Measurements from ENCODE around the gene TES. TPM values are rescaled to one million over a fixed set of nuclear protein-coding genes. Genes with fewer than 3 reads are reported as not detected.
"Not testable (repeated sequence)": the region's sequence is repeated elsewhere in the genome, so short reads cannot be mapped to it uniquely, and the experiment has no call there.

The TES gene
- total RNA-seq, 2 donors from 2014 or later = 72.8 to 119 TPM

- intact Hi-C loops (cut with DNase I, micrococcal nuclease) = no loop called here
- ATAC-seq (no peak), DNase-seq (no peak)
Measured at GRCh38 chr7:116261904-116262303, 51.6 kb downstream of the TES start.

DNA sequence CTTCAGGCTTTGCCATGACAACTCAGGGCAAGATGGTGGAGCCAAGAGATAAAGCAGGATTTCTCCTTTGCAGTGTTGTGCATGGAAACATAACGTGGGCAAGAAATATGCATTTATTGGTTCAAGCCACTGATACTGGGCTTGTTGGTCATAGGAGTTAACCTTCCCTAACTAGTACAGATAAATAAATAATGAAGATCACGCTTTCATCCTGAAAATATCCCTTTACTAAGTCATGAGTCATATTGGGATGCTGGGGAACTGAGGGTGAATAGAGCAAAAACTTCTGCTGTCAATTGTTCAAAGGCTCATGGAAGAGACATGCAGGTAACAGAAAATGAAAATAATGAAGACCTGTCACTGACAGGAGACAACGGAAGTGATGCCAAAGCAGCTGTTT lies 55.5 kb downstream of the TES start:
- DNase-seq (no peak), ATAC-seq (no peak)
- intact Hi-C loops (cut with DNase I, micrococcal nuclease) = no loop called here

DNA sequence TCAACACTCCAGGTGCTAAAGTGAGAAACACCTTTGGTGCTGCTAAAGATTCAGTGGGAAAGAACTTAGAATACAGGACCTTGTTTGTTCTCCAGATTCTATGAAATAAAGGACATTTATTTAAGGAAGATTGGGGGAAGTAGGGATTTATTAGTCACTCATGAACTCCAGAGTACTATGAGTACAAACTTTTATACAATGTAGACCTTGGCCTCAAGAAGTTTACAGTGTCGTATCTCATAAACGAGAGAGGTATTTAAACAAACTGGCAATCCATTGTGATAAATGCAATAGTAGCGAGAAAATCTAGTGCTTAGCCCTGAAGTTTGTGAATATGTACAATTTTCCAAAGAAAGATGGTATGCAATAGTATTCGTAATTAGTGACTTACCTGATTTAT lies 59.1 kb downstream of the TES start:
- intact Hi-C loops (cut with DNase I, micrococcal nuclease) = no loop called here
- DNase-seq (no peak), ATAC-seq (peak; percentile 97)

DNA sequence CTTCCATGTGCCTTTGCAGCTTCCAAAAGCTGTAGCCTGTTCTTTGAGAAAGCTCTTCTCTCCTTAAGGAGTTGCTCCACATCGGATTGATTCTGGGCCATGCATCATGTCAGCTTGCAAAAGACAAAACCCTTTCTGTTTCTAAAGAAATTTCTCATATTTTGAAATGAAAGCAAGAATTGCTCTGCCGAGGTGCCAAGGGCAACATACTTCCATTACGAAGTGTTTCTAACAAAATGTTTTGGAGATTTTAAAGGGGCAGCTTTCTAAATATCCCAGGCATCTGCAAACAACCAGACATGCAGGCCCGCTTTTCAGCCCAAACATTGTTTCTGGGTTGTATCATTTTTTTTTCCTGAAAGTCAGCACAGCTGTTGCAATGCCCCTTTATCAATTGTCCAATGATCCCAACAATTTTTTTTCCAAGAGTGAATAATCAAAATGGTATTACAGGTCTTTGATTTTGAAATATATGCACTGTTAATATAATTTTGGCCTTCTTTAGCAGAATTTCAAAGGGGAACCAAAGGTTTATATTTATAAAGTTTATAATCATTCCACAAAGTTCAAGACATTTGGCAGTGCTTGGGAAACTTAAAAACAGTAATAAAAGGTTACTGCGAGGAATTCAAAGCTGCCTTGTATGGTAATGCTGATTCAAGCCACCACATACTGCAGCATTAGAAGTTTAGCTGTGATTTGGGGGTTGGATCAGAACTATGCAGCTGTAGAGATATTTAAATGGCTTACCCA lies 61.0 kb downstream of the TES start:
- no peak for DNase-seq
- no peak for ATAC-seq
- intact Hi-C loops (cut with DNase I, micrococcal nuclease) = loop anchor here in 1 of 2 donors (5.0 to 10.0 kb wide), 2 partner anchors 73 to 256 kb away; partner anchors contain the start of gene CAV1

- peak; percentile 57 for ATAC-seq
- DNase-seq = peak in 1 of 2 donors; percentile 75
- intact Hi-C loops (cut with DNase I, micrococcal nuclease) = loop anchor here in 1 of 2 donors (5.0 to 10.0 kb wide), 2 partner anchors 73 to 255 kb away; partner anchors contain the start of gene CAV1
Measured at GRCh38 chr7:116271963-116272886, 61.9 kb downstream of the TES start.

DNA sequence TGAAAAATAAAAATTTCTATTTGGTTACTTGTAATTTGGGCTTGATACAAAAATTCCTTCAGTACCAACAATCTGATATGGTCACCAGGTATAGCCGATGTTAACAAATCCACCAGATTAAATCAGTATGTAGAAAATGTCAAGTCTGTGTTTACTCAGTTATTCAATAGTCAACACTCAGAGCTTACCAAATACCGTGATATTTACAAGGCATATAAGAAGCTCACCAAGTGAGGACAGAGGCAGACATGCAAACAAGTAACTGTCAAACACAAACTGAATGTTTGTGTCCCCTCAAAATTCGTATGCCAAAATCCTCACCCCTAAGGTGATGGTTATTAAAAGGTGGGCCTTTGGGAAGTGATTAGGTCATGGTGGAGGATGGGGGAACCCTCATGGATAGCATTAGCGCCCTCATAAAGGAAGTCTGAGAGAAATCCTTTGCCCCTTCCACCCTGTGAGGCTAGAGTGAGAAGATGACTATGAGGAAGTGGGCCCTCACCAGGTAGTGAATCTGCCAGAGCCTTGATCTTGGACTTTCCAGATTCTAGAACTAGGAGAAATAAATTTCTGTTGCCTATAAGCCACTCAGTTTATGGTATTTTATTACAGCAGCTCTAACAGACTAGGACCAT lies 63.1 kb downstream of the TES start:
- intact Hi-C loops (cut with DNase I, micrococcal nuclease) = loop anchor here in 1 of 2 donors (5.0 to 10.0 kb wide), 2 partner anchors 71 to 254 kb away; partner anchors contain the start of gene CAV1
- no peak for ATAC-seq
- no peak for DNase-seq

GRCh38 chr7:116273918-116274301 lies 63.6 kb downstream of the TES start:
- DNase-seq (no peak), ATAC-seq (no peak)
- intact Hi-C loops (cut with DNase I, micrococcal nuclease) = loop anchor here in 1 of 2 donors (5.0 to 10.0 kb wide), 2 partner anchors 71 to 253 kb away; partner anchors contain the start of gene CAV1

DNA sequence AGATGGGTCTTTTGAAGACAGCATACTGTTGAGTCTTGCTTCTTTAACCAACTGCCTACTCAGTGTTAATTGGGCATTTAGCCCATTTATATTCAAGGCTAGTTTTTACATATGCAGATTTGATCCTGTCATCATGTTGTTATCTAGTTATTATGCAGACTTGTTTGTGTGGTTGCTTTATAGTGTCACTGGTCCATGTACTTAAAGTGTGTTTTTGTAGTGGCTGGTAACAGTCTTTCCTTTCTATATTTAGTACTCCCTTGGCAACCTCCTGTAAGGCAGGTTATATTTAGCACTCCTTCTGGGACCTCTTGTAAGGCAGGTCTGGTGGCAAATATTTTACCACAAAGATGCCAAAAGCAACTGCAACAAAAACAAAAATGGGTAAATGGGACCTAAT lies 66.7 kb downstream of the TES start:
- intact Hi-C loops (cut with DNase I, micrococcal nuclease) = loop anchor here in 1 of 2 donors (10.0 kb wide), 1 partner anchor 68 kb away; no protein-coding TSS in a partner anchor
- DNase-seq (no peak), ATAC-seq (no peak)

DNA sequence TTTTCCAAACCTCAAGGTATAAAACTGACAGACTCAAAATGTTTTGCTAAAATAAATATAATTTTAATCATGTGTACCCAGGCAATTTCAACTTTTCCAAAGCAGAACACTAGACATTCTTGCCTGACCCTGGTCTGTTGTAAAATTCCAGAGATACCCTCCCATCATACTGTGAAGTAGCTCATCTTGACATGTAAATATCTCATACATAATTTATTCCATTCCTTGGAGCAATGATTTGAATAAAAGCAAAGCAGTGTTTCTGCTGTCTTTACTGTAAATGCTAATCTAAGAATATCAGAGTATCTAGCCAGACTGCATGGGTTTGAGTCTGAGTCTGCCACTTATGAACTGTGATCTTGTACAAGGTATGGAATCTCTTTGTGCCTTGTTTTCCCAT lies 68.9 kb downstream of the TES start:
- DNase-seq = no peak
- intact Hi-C loops (cut with DNase I, micrococcal nuclease) = loop anchor here in 1 of 2 donors (10.0 kb wide), 1 partner anchor 66 kb away; no protein-coding TSS in a partner anchor
- no peak for ATAC-seq

DNA sequence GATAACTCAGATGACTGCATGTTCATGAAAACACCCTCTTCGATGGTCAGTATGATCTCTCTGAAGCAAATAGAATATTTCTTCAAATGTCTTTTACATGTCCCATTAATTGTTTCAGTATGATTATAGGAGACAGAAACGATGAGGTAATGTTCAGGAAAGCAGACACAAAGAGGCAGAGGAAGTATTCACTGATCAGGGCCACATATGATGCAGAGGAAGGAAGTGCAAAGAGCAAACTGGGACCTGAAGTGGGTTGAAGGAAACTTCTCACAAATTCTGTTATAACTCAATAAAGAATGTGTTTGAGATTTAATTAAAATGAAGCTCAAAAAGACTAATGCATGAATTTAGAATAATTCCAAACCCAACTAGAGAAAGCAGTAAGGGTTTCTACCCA lies 70.5 kb downstream of the TES start:
- intact Hi-C loops (cut with DNase I, micrococcal nuclease) = no loop called here
- no peak for DNase-seq
- ATAC-seq = no peak

DNA sequence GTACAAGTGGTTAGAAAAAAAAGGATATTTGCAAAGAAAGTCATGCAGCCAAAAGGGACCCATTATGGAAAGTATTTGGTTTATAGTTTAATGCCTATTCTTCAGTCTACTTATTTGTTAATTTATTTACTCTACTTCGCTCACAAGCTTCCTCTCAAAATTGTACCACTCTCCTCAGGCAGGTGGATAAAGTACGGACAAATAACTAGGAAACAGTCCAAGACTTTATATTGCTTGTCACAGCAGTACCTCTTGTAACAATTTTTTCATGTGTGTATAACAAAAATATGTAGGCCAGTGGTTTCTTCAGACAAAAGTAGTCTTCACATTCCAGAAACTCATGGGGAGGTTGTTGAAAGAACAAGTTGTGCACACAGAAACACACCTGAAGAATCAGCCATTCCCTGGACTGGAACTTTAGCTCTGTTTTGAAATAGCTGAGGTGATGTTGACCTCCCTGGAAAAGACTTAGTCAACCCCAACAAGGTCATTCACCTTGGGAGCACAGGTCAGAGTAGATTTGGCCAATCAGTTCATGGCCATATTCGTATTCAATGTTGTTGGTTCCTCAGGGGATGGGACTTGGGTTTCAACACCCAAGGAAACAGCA lies 73.4 kb downstream of the TES start:
- no peak for DNase-seq
- intact Hi-C loops (cut with DNase I, micrococcal nuclease) = no loop called here
- ATAC-seq = no peak

DNA sequence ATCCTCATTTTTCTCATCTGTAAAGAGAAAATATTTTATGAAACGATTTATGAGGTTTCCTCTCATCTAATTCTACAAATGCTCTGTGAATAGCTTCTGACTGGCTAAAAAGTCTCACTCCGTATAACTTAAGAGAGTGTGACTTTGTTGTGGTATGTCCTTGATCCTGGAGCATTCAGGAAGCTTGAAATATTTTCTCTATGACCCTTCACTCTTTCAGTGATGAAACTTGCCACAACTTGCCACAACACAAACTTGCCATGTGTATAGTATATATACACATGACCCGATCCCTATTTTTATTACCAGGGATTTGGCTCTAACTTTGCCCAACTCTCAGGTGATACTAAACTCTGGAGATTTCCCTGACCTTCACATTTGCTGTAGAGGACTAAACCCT lies 74.1 kb downstream of the TES start:
- intact Hi-C loops (cut with DNase I, micrococcal nuclease) = no loop called here
- no peak for DNase-seq
- ATAC-seq = no peak

GRCh38 chr7:116285252-116285651 lies 74.9 kb downstream of the TES start:
- intact Hi-C loops (cut with DNase I, micrococcal nuclease) = no loop called here
- DNase-seq = no peak
- no peak for ATAC-seq

DNA sequence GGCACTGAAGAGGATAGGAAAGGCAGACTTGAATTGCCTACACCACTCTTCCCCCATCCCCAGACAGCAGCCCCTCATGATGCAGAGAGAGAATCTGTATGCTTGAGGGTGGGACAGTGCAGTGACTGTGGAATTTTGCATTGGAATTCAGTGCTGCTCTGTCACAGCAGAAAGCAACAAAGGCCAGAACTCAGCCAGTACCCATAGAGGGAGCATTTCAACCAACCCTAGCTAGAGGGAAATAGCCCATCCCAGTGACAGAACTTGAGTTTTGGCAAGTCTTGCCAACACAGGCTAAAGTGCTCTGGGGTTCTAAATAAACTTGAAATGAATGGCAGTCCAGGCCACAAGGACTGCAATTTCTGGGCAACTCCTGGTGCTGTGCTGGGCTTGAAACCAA lies 80.4 kb downstream of the TES start:
- intact Hi-C loops (cut with DNase I, micrococcal nuclease) = no loop called here
- ATAC-seq (no peak), DNase-seq (no peak)

DNA sequence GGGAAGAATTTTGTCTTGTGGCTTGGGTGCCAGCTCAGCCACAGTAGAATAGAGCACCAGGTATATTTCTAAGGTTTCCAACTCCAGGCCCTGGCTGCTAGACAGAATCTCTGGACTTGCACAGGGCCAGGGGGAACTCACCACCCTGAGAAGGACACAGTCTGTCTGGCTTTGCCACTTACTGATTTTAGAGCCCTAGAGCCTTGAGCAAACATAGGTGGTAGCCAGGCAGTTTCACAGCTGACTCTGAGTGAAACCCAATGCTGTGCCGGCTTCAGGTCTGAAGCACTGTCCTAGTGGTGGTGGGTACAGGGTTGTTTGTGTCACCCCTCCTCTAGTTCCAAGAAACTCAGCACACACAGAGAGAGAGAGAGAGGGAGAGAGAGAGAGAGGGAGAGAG lies 81.6 kb downstream of the TES start:
- ATAC-seq (no peak), DNase-seq (no peak)
- intact Hi-C loops (cut with DNase I, micrococcal nuclease) = no loop called here

- DNase-seq (no peak), ATAC-seq (no peak)
- intact Hi-C loops (cut with DNase I, micrococcal nuclease) = no loop called here
Measured at GRCh38 chr7:116292381-116292780, 82.0 kb downstream of the TES start.

DNA sequence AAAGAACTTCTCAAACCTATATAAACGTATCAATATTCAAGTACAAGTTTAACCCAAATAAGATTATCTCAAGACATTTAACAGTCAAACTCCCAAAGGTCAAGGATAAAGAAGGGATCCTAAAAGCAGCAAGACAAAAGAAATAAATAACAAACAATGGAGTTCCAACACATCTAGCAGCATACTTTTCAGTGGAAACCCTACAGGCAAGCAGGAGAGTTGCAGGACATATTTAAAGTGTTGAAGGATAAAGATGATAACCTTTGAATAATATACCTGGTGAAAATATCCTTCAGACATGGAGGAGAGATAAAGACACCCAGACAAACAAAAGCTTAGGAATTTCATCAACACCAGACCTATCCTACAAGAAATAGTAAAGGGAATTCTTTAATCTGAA lies 82.8 kb downstream of the TES start:
- ATAC-seq (no peak), DNase-seq (no peak)
- intact Hi-C loops (cut with DNase I, micrococcal nuclease) = no loop called here

DNA sequence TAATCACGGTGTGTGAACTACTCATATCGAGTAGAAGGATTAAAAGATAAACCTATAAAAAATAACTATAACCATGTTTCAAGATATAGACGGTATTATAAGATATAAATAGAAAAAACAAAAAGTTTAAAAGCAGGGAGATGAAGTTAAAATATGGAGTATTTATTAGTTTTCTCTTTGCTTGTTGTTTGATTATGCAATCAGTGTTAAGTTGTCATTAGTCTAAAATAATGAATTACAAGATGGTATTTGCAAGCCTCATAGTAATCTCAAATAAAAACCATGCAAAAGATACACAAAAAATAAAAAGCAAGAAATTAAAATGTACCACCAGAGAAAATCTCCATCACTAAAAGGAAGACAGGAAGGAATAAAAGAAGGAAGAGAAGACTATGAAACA lies 83.3 kb downstream of the TES start:
- no peak for ATAC-seq
- intact Hi-C loops (cut with DNase I, micrococcal nuclease) = no loop called here
- DNase-seq = no peak

DNA sequence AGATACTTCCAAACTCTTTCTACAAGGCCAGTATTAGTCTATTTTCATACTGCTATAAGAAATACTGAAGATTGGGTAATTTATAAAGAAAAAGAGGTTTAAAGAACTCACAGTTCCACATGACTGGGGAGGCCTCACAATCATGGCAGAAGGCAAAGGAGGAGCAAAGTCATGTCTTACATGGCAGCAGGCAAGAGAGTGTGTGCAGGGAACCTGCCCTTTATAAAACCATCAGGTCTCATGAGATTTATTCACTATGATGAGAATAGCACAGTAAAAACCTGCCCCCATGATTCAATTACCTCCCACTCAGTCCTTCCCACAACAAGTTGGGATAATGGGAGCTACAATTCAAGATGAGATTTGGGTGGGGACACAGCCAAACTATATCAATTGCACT lies 85.6 kb downstream of the TES start:
- ATAC-seq, DNase-seq: not testable (repeated sequence)

More for the DNA sequence above, 85.6 kb downstream of the TES start:
- intact Hi-C loops (cut with DNase I, micrococcal nuclease) = not testable (repeated sequence)
